GM20000 (cell line): ENCODE results near the gene FAT2.

ENCODE experiments used
- DNase-seq: peaks from one replicate; pipeline ENCODE4 v3.0.0; 2012; ENCODE audit warnings: low spot score
- TF ChIP-seq, protein P1 (sequence below): IDR thresholded peaks from 2 replicates; pipeline ENCODE4 v1.5.1; 2012; ENCODE audit warnings: mild to moderate bottlenecking, control low read depth; ENCODE audit errors: extremely low read depth, missing control alignments

Gene FAT2

DNA sequence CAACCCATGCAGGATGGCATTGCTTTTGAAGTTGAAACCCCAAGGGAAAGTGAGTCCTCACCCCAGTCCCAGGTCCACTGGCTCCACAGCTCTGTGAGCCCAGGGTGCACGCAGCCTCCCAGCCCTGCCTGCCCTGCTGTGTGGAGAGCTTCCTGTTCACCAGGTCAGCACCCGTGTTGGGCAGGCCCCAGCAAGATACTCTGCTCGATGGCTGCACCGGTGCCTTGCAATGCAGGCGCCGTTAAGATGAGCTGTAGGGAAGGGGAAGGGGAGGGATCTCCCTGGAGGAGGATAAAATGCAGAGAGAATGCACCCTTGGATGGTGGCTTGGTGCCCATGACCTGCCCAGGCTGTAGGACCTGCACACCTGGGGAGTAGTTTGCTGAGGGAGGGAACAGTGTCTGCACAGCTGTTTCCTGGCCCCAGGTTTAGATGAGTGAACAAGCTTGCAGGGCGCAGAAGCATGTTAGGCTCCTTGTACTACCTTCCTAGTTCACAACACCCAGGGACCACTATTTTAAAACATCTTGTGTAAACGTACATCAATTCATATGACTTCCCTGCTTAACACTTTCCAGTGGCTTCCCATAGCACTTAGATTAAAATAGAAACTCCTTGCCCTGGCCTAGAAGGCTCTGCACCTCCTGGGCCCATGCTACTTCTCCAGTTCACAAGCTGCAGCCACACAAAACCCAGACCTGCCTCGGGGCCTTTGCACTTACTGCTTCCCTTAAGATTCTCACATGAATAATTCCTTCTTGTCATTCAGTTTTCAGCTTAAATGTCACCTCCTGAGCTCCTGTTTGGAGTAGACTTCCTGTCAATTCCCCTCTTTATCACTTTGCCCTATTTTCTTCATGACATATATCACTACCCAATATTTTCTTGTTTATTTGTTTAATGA, 19.6 kb downstream of the FAT2 start:
- DNase-seq: no peak
- TF ChIP-seq, protein P1, sequence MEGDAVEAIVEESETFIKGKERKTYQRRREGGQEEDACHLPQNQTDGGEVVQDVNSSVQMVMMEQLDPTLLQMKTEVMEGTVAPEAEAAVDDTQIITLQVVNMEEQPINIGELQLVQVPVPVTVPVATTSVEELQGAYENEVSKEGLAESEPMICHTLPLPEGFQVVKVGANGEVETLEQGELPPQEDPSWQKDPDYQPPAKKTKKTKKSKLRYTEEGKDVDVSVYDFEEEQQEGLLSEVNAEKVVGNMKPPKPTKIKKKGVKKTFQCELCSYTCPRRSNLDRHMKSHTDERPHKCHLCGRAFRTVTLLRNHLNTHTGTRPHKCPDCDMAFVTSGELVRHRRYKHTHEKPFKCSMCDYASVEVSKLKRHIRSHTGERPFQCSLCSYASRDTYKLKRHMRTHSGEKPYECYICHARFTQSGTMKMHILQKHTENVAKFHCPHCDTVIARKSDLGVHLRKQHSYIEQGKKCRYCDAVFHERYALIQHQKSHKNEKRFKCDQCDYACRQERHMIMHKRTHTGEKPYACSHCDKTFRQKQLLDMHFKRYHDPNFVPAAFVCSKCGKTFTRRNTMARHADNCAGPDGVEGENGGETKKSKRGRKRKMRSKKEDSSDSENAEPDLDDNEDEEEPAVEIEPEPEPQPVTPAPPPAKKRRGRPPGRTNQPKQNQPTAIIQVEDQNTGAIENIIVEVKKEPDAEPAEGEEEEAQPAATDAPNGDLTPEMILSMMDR: no peak

DNA sequence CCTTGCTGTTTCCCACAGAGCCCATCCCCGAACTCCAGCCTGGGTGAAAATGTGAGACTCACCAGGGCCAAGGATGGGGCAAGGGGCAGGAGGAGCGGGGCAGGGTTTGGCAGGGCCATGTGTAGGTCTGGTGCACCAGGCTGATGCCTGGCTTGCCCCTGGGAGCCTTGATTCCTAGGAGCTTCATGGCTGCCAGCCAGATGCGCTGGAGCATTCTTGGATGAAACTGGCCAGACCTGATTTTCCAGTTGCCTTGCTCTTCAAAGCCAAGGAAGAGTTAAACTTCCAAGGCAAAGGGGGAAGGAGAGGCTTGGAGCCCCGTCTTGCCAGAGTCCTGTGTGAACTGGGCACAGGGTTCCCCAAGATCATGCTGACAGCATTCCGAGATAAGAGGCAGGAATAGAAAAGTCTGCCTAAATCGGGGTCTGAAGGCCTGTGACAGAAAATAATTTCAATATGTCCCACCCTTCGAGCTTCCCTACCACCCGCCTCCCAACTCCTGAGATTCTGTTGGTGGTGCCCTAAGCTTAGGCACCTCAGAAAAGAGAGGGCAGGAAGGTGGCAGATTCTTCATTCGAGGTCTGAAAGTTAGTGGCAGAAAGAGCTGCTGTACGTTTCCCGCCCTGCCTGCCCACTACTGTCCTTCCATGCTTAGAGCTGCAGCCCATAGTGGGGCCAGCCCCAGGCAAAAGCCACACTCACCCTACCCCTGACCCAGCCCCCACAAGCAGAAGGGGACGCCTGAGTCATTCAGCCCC, 20.4 kb downstream of the FAT2 start:
- TF ChIP-seq, protein P1: no peak
- no peak for DNase-seq

DNA sequence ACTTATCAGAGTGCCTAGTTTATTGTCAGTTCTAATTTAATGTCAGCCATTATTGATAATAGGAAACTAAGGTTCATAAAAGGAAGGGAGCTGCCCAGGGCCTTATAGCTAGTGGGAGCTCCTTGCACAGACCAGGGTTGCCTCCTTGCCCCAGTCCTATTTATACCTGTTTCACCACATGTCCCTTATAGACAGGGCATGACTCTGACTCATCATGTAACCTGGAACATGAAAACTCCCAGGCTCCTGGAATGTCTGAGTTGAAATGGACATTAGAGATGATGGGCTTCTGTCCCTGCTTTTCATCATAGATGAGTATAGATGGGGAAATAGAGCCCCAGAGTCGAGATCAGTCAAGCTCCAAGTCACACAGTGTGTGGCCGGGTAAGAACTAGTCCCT, 21.1 kb downstream of the FAT2 start:
- DNase-seq: no peak
- TF ChIP-seq, protein P1: no peak

DNA sequence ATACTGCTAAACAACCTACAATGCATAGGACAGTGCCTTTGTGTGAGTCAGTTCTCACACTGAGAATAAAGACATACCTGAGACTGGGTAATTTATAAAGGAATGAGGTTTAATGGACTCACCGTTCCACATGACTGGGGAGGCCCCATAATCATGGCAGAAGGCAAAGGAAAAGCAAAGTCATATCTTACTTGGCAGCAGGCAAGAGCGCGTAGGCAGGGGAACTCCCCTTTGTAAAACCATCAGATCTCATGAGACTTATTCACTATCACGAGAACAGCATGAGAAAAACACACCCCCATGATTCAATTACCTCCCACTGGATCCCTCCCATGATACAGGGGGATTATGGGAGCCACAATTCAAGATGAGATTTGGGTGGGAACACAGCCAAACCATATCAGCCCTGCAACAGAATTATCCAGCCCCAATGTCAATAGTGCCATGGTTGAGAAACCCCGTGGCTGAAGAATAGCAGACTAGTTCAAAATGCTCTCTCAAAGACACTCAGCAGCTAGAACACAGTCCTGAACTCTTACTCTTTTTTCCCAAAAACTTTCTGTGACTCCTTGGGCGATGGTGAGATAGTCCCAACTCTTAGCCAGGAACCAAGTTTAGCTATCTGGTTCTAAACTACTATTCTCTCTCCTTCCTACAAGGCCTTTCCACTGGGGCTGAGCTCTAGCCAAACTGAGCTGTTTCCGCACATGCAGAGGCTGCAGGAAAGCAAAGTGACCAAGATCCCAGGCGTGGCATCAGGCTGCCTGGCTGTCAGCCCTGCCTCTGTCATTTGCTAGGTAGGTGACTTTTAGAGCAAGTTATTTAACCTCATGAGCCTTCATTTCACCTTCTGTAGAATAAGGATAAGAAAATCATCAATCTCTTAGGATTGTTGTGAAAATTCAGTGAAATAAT, 21.7 kb downstream of the FAT2 start:
- TF ChIP-seq, protein P1: no peak
- DNase-seq: no peak

DNA sequence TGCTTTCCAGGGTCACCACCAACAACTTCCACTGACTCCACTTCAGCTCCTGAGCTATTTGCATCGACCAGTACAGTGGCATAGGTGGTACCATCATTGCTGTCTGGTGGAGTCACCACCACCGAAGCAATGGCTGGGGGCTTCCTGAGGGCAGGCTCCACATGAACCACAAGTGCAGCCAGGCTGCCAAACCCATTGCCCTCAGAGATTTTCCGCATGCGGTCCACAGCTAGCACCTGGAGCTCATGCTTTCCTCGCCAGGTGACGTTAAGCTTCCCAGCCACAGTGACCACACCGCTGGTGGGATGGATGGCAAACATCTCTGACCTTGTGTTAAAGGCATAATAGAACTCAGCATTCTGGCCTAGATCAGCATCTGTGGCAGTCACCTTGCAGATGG, 23.1 kb downstream of the FAT2 start:
- TF ChIP-seq, protein P1: no peak
- DNase-seq: no peak

DNA sequence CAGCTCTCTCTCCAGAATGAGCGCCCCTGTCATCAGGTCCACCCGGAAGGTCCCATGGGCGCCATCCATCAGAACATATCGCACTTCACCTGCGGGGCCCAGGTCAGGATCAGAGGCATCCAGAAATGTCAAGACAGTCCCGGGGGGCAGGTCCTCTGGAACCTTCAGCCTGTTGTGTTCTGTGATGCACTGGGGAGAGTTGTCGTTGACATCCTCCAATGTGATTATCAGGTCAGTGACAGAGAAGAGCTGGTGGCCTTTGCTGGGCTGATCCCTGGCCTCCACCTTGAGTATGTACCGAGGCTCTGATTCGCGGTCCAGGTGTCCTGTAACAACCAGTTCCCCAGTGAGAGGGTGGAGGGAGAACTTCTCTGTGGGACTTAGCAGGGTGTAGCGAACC, 25.2 kb downstream of the FAT2 start:
- TF ChIP-seq, protein P1: no peak
- no peak for DNase-seq
